Caco-2 (cell line): ENCODE measurements around the gene OXNAD1. TPM values are rescaled to one million over a fixed set of nuclear protein-coding genes. Genes with fewer than 3 reads are reported as not detected.

Experiments used
- BruUV-seq: library from RNA; stranded (reverse); fragments of 400-500 nt; replicated peaks from 2 replicates; lab custom pipeline; 2021; lab: Mats Ljungman, UMichigan
- CTCF ChIA-PET: fragments of 300-600 bp; sonication (Branson Sonifier 250); formaldehyde crosslinking; loops from one replicate; lab custom pipeline; 2022; ENCODE audit warnings: antibody characterized with exemption; lab: Charles Lee
- POLR2A ChIA-PET: fragments of 300-600 bp; sonication (Branson Sonifier 250); formaldehyde crosslinking; loops from one replicate; lab custom pipeline; 2022; ENCODE audit warnings: antibody characterized with exemption; lab: Charles Lee
- DNase-seq, 2 experiments: peaks; one replicate each; pipeline versions ENCODE4 v3.0.0 to v3.0.0-alpha.2; 2020 to 2022
- H3K27me3 ChIP-seq: replicated peaks from 2 replicates; pipeline ENCODE4 v1.6.0; 2011; ENCODE audit warnings: low read length; ENCODE audit not compliant: control insufficient read depth, insufficient read depth
- H3K36me3 ChIP-seq: 2 replicates; pipeline ENCODE4 v1.5.1; 2011; ENCODE audit warnings: low read length; ENCODE audit not compliant: control insufficient read depth, insufficient read depth
- H3K4me1 ChIP-seq: fragments of 250-450 bp; sonication (Bioruptor Pico); 2 replicates; pipeline ENCODE4 v1.5.1; 2020; ENCODE audit warnings: mild to moderate bottlenecking
- H3K4me3 ChIP-seq: 2 replicates; pipeline ENCODE4 v1.5.1; 2011; ENCODE audit warnings: low read depth, mild to moderate bottlenecking, control low read depth, low read length
- H3K9me3 ChIP-seq: fragments of 250-450 bp; sonication (Bioruptor Pico); 2 replicates; pipeline ENCODE4 v1.5.1; 2020; ENCODE audit warnings: mild to moderate bottlenecking, moderate library complexity
- H3K27ac Mint-ChIP-seq: one replicate; pipeline ENCODE4 v1.8.0; 2022; ENCODE audit warnings: mixed read lengths; ENCODE audit not compliant: unreplicated experiment
- H3K27me3 Mint-ChIP-seq: one replicate; pipeline ENCODE4 v1.8.0; 2022; ENCODE audit warnings: mixed read lengths; ENCODE audit not compliant: insufficient read depth, unreplicated experiment
- H3K36me3 Mint-ChIP-seq: one replicate; pipeline ENCODE4 v1.8.0; 2022; ENCODE audit warnings: mild to moderate bottlenecking, mixed read lengths; ENCODE audit not compliant: insufficient read depth, unreplicated experiment
- H3K4me1 Mint-ChIP-seq: one replicate; pipeline ENCODE4 v1.8.0; 2022; ENCODE audit warnings: low read depth, mixed read lengths; ENCODE audit not compliant: unreplicated experiment
- H3K4me3 Mint-ChIP-seq: one replicate; pipeline ENCODE4 v1.8.0; 2022; ENCODE audit warnings: mild to moderate bottlenecking, moderate library complexity, mixed read lengths; ENCODE audit not compliant: unreplicated experiment
- H3K9me3 Mint-ChIP-seq: one replicate; pipeline ENCODE4 v1.8.0; 2022; ENCODE audit warnings: mixed read lengths; ENCODE audit not compliant: unreplicated experiment
- CTCF ChIP-seq, 2 experiments: fragments of 200-600 bp in 1 of 2; IDR thresholded peaks; 1 replicate in 1 of 2; 2 replicates in 1 of 2; pipeline versions ENCODE4 v1.5.1 to v1.8.0; 2011 to 2022; ENCODE audit warnings: antibody characterized with exemption in 1 of 2, control low read depth in 1 of 2, inconsistent platforms in 1 of 2, low read depth in 1 of 2, low read length in 1 of 2, mild to moderate bottlenecking in 1 of 2, moderate library complexity in 1 of 2; ENCODE audit not compliant: insufficient read depth in 1 of 2, severe bottlenecking in 1 of 2, unreplicated experiment in 1 of 2
- intact Hi-C: fragments of 100-400 bp; cut with micrococcal nuclease; formaldehyde crosslinking; loops from one replicate; pipeline ENCODE4 v1.10.0; 2022; ENCODE audit not compliant: unreplicated experiment
- total RNA-seq: library from RNA; stranded (reverse); gene quantifications from 2 replicates; pipeline ENCODE4 v1.2.3, GENCODE V29; 2022

The OXNAD1 gene
- total RNA-seq, 1 experiment from 2014 or later: 20.0 TPM

- no peak overlapping the region for H3K27ac Mint-ChIP-seq
- BruUV-seq: no TSS peak
- Histone ChIP-seq H3K9me3 (no peaks in the 10 kb centered on the region), H3K27me3 (no peaks in the 10 kb centered on the region), H3K4me1 (peaks cover 22% of the 10 kb centered on the region), H3K36me3 (peaks cover 4% of the 10 kb centered on the region), H3K4me3 (no peak overlapping the region)
- H3K9me3 Mint-ChIP-seq: no peaks in the 10 kb centered on the region
- no peak overlapping the region for H3K4me3 Mint-ChIP-seq
- no peaks in the 10 kb centered on the region for H3K27me3 Mint-ChIP-seq
- ChIA-PET CTCF (no interaction called here), POLR2A (no interaction called here)
- H3K4me1 Mint-ChIP-seq: no peaks in the 10 kb centered on the region
- DNase-seq: no peak
- peaks cover 25% of the 10 kb centered on the region for H3K36me3 Mint-ChIP-seq
- intact Hi-C loops: no loop called here
- no peak for TF ChIP-seq CTCF (IDR thresholded peaks at IDR 0.05; ENCODE audit: insufficient read depth in 1 of 2, low read depth in 1 of 2, low read length in 1 of 2, severe bottlenecking in 1 of 2, unreplicated experiment in 1 of 2)
These were observed 52.0 kb downstream of the OXNAD1 start for GRCh38 chr3:16316847-16317560.

GRCh38 chr3:16317561-16317945 lies 52.5 kb downstream of the OXNAD1 start:
- intact Hi-C loops: no loop called here
- Mint-ChIP-seq H3K36me3 (peaks cover 25% of the 10 kb centered on the region), H3K4me3 (no peak overlapping the region), H3K27ac (peak overlapping the region; percentile 49), H3K4me1 (no peaks in the 10 kb centered on the region), H3K27me3 (no peaks in the 10 kb centered on the region), H3K9me3 (no peaks in the 10 kb centered on the region)
- POLR2A ChIA-PET: no interaction called here
- no peaks in the 10 kb centered on the region for H3K9me3 ChIP-seq
- TF ChIP-seq CTCF (IDR thresholded peaks at IDR 0.05; ENCODE audit: insufficient read depth in 1 of 2, low read depth in 1 of 2, low read length in 1 of 2, severe bottlenecking in 1 of 2, unreplicated experiment in 1 of 2): no peak
- no peak overlapping the region for H3K4me3 ChIP-seq
- BruUV-seq: no TSS peak
- CTCF ChIA-PET: no interaction called here
- peaks cover 22% of the 10 kb centered on the region for H3K4me1 ChIP-seq
- H3K36me3 ChIP-seq: peaks cover 2% of the 10 kb centered on the region
- no peaks in the 10 kb centered on the region for H3K27me3 ChIP-seq
- DNase-seq: no peak

GRCh38 chr3:16318176-16318575 lies 53.2 kb downstream of the OXNAD1 start:
- peak in 1 of 2 experiments; percentile 40 for DNase-seq
- H3K27ac Mint-ChIP-seq: peak overlapping the region; percentile 49
- no peak for TF ChIP-seq CTCF (IDR thresholded peaks at IDR 0.05; ENCODE audit: insufficient read depth in 1 of 2, low read depth in 1 of 2, low read length in 1 of 2, severe bottlenecking in 1 of 2, unreplicated experiment in 1 of 2)
- H3K27me3 Mint-ChIP-seq: no peaks in the 10 kb centered on the region
- no peaks in the 10 kb centered on the region for H3K9me3 Mint-ChIP-seq
- H3K4me3 Mint-ChIP-seq: no peak overlapping the region
- peaks cover 28% of the 10 kb centered on the region for H3K36me3 Mint-ChIP-seq
- H3K9me3 ChIP-seq: no peaks in the 10 kb centered on the region
- peaks cover 22% of the 10 kb centered on the region for H3K4me1 ChIP-seq
- intact Hi-C loops: loop anchor here (1.0 kb wide), 1 partner anchor 15 kb away; no protein-coding TSS in a partner anchor
- H3K27me3 ChIP-seq: no peaks in the 10 kb centered on the region
- H3K36me3 ChIP-seq: peaks cover 2% of the 10 kb centered on the region
- H3K4me3 ChIP-seq: no peak overlapping the region
- H3K4me1 Mint-ChIP-seq: no peaks in the 10 kb centered on the region
- ChIA-PET POLR2A (no interaction called here), CTCF (no interaction called here)
- no TSS peak for BruUV-seq
